Right atrium auricular region (tissue), 2 donors: ENCODE measurements around the gene BAZ1B. TPM values are rescaled to one million over a fixed set of nuclear protein-coding genes. Genes with fewer than 3 reads are reported as not detected.
"Not testable (repeated sequence)": the region's sequence is repeated elsewhere in the genome, so short reads cannot be mapped to it uniquely, and the experiment has no call there.

Experiments
- DNase-seq: peaks from one replicate; pipeline ENCODE4 v3.0.0-alpha.2; 2019; ENCODE audit warnings: low spot score
- H3K27ac ChIP-seq, 2 donors: fragments of 200-600 bp; sonication (generic); 1 replicate in 1 of 2; 2 replicates in 1 of 2; pipeline ENCODE4 v1.5.1; 2016 to 2019
- H3K27me3 ChIP-seq, 2 donors: fragments of 200-600 bp; sonication (generic); one replicate each; pipeline versions ENCODE4 v1.5.1 to v1.6.0; 2017 to 2019
- H3K36me3 ChIP-seq: fragments of 200-600 bp; sonication (generic); one replicate; pipeline ENCODE4 v1.5.1; 2016
- H3K4me1 ChIP-seq, 2 donors: fragments of 200-600 bp; sonication (generic); one replicate each; pipeline versions ENCODE4 v1.5.1 to v1.6.0; 2017 to 2019
- H3K4me3 ChIP-seq, 2 donors: fragments of 200-600 bp; sonication (generic); 1 replicate in 1 of 2; 2 replicates in 1 of 2; pipeline ENCODE4 v1.5.1; 2017 to 2019; ENCODE audit warnings: mild to moderate bottlenecking in 1 of 2, moderate library complexity in 1 of 2
- H3K9me3 ChIP-seq, 2 donors: fragments of 200-600 bp; sonication (generic); one replicate each; pipeline ENCODE4 v1.5.1; 2019
- total RNA-seq, 2 donors: library from RNA; depleted of rRNA; stranded (reverse); fragments of >200 nt; gene quantifications; one replicate each; pipeline ENCODE4 v1.1.0, GENCODE V29; 2016
- TF ChIP-seq, protein P1 (sequence below), 2 donors: fragments of 200-600 bp; sonication (generic); IDR thresholded peaks; one replicate each; pipeline ENCODE4 v1.5.1; 2019; ENCODE audit warnings: antibody characterized with exemption in 2 of 2

Gene BAZ1B
- total RNA-seq, 2 donors from 2014 or later = 29.0 to 37.7 TPM

DNA sequence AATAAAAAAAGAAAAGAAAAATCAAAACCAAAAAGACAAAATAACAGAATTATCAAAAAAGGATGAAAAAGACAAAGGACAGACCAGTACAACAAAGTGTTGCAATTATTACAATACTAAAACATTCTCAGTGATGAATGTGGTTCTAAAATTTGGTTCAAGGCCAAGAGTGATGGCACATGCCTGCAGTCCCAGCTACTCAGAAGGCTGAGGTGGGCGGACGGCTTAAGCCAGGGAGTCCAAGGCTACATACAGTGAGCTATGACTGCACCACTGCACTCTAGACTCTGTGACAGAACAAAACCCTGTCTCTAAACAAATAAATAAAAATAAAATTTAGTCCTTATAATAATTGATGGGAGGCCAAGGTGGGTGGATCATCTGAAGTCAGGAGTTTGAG, 14.5 kb downstream of the BAZ1B start:
- TF ChIP-seq, protein P1, sequence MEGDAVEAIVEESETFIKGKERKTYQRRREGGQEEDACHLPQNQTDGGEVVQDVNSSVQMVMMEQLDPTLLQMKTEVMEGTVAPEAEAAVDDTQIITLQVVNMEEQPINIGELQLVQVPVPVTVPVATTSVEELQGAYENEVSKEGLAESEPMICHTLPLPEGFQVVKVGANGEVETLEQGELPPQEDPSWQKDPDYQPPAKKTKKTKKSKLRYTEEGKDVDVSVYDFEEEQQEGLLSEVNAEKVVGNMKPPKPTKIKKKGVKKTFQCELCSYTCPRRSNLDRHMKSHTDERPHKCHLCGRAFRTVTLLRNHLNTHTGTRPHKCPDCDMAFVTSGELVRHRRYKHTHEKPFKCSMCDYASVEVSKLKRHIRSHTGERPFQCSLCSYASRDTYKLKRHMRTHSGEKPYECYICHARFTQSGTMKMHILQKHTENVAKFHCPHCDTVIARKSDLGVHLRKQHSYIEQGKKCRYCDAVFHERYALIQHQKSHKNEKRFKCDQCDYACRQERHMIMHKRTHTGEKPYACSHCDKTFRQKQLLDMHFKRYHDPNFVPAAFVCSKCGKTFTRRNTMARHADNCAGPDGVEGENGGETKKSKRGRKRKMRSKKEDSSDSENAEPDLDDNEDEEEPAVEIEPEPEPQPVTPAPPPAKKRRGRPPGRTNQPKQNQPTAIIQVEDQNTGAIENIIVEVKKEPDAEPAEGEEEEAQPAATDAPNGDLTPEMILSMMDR (IDR thresholded peaks at IDR 0.05) = no peak
- no peaks in the 10 kb centered on the region for H3K27me3 ChIP-seq
- no peak overlapping the region for H3K4me3 ChIP-seq
- no peaks in the 10 kb centered on the region for H3K4me1 ChIP-seq
- no peak for DNase-seq
- H3K36me3 ChIP-seq = peaks cover 86% of the 10 kb centered on the region
- H3K27ac ChIP-seq = no peak overlapping the region
- H3K9me3 ChIP-seq = no peaks in the 10 kb centered on the region

DNA sequence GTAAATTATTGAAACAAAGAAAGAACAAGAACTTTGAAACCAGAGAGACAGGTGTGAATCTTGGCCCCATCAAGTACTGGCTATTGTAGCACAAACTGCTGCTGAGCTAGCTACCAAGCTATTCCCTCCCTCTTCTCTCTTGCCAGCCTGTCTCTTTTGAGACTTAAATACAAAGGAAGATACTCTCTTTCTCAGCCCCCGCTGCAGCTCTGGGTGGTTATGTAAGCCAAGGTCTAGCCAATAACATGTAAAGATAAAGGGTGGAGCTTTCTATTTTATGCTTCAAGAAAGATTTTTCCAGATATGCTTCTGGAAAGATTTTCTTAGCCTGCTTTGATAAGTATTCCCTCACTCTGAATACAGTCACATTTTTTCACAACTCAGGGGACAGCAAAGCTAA, 17.2 kb downstream of the BAZ1B start:
- Histone ChIP-seq H3K36me3 (peaks cover 93% of the 10 kb centered on the region), H3K4me3 (no peak overlapping the region), H3K4me1 (no peaks in the 10 kb centered on the region), H3K9me3 (no peaks in the 10 kb centered on the region), H3K27me3 (no peaks in the 10 kb centered on the region), H3K27ac (no peak overlapping the region)
- DNase-seq = no peak
- TF ChIP-seq, protein P1 (IDR thresholded peaks at IDR 0.05) = no peak

DNA sequence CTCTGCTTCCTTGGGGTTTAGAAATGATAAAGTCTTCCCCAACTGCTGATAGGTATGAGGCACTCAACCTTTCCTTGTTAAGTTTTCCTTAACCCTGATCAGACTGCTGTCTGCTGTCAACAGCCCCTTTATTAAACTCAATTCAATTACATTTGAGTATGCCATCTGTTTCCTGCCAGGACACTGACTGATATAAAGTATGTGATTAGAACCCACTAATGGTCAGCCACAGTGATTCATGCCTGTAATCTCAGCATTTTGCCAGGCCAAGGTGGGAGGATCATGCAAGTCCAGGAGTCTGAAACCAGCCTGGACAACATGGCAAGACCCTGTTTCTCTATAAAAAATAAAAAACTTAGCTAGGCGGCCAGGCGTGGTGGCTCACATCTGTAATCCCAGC, 18.1 kb downstream of the BAZ1B start:
- H3K36me3 ChIP-seq = peaks cover 93% of the 10 kb centered on the region
- DNase-seq = no peak
- H3K27me3 ChIP-seq = no peaks in the 10 kb centered on the region
- no peak overlapping the region for H3K4me3 ChIP-seq
- no peaks in the 10 kb centered on the region for H3K9me3 ChIP-seq
- TF ChIP-seq, protein P1 (IDR thresholded peaks at IDR 0.05) = no peak
- no peaks in the 10 kb centered on the region for H3K4me1 ChIP-seq
- H3K27ac ChIP-seq = no peak overlapping the region

DNA sequence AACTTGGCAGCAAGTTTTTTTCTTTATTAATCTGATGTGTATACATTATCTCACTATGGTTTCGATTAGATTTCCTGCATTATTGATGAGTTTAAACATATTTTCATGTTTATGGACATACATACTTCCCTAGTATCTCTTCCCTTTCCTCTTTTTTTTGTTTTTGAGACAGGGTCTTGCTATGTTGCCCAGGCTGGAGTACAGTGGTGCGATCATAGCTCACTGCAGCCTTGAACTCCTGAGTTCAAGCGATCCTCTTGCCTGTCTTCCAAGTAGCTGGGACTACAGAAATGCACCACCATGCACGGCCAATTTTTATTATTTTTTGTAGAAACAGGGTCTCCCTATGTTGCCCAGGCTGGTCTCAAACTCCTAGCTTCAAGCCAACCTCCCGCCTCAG, 18.9 kb downstream of the BAZ1B start:
- H3K27me3 ChIP-seq = no peaks in the 10 kb centered on the region
- no peak overlapping the region for H3K27ac ChIP-seq
- TF ChIP-seq, protein P1 (IDR thresholded peaks at IDR 0.05) = no peak
- H3K4me1 ChIP-seq = no peaks in the 10 kb centered on the region
- no peak for DNase-seq
- no peaks in the 10 kb centered on the region for H3K9me3 ChIP-seq
- H3K4me3 ChIP-seq = no peak overlapping the region
- H3K36me3 ChIP-seq = peaks cover 93% of the 10 kb centered on the region

DNA sequence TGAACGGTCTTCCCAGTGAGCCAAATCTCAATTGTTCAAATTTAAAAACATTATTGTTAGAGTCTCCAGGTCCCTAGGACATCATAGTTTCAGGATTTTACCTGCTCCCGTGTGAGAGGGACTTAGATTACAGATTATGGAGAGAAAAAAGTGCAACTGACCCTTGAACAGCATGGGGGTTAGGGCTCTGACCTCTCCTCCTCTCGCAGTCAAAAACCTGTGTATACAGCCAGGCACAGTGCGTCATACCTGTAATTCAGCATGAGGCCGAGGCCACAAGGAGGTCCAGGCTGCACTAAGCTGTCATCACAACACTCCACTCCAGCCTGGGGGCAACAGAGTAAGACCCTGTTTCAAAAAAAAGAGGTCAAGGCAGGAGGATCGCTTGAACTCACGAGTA, 25.5 kb downstream of the BAZ1B start:
- H3K4me3 ChIP-seq = no peak overlapping the region
- H3K4me1 ChIP-seq = no peaks in the 10 kb centered on the region
- H3K27ac ChIP-seq = no peak overlapping the region
- H3K36me3 ChIP-seq = peaks cover 77% of the 10 kb centered on the region
- H3K27me3 ChIP-seq = no peaks in the 10 kb centered on the region
- no peaks in the 10 kb centered on the region for H3K9me3 ChIP-seq
- TF ChIP-seq, protein P1 (IDR thresholded peaks at IDR 0.05) = no peak
- no peak for DNase-seq

DNA sequence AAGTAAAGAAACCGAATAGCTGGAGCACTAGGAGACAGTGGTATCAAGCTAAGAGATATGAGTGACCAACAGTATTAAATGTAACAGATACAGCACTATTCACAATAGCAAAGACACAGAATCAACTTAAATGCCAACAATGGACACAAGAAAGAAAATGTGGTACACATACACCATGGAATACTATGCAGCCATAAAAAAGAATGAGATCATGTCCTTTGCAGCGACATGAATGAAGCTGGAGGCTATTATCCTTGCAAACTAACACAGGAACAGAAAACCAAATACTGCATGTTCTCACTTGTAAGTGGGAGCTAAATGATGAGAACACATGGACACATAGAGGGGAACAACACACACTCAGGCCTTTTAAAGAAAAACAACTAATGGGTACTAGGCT, 26.6 kb downstream of the BAZ1B start:
- H3K36me3 ChIP-seq = peaks cover 77% of the 10 kb centered on the region

More for the DNA sequence above, 26.6 kb downstream of the BAZ1B start:
- H3K4me1 ChIP-seq, H3K27ac ChIP-seq, H3K27me3 ChIP-seq, H3K9me3 ChIP-seq, DNase-seq, H3K4me3 ChIP-seq: not testable (repeated sequence)
